ENCODE data around the gene SDR9C7. TPM values are rescaled to one million over a fixed set of nuclear protein-coding genes. Genes with fewer than 3 reads are reported as not detected.

The SDR9C7 gene
- polyA plus RNA-seq, 3 donors, result not detected

- no peak overlapping the region for H3K27ac Mint-ChIP-seq
- WGBS (ENCODE audit: insufficient coverage), result no CpG with 5 or more reads among the region's 2 CpGs
- no peak overlapping the region for H3K9ac ChIP-seq (ENCODE audit: insufficient read depth, low read length, poor library complexity, severe bottlenecking)
Observed at GRCh38 chr12:56935752-56936151, 1.5 kb upstream of the SDR9C7 start.

GRCh38 chr12:56935157-56935556 is 949 bp upstream of the SDR9C7 start:
- Mint-ChIP-seq H3K9me3 (peaks cover 0 to 7% (median 0%) of the 10 kb centered on the region in 7 donors), H3K27me3 (ENCODE audit: low read depth in 3 of 3) (peaks cover 2 to 6% (median 2%) of the 10 kb centered on the region in 3 donors), H3K36me3 (no peaks in the 10 kb centered on the region), H3K4me3 (no peak overlapping the region), H3K27ac (no peak overlapping the region), H3K4me1 (peaks cover 40% of the 10 kb centered on the region)
- Histone ChIP-seq H3K4me1 (ENCODE audit: control insufficient read depth in 1 of 2, insufficient read depth in 2 of 2, low read length in 2 of 2) (peaks cover 27 to 36% of the 10 kb centered on the region in 2 donors), H3K36me3 (replicated peaks in 1 of 2; ENCODE audit: control insufficient read depth in 1 of 2, insufficient read depth in 2 of 2, low read length in 2 of 2) (no peaks in the 10 kb centered on the region), H3K4me3 (replicated peaks in 1 of 3; ENCODE audit: low read depth in 2 of 3, low read length in 3 of 3) (no peak overlapping the region), H3K27ac (ENCODE audit: low read depth in 1 of 2, low read length in 2 of 2) (no peak overlapping the region), H2AFZ (ENCODE audit: insufficient read depth, low read depth, low read length, poor library complexity, severe bottlenecking) (no peak overlapping the region), H3K9me3 (replicated peaks in 1 of 2; ENCODE audit: control insufficient read depth in 1 of 2, insufficient read depth in 1 of 2, low read length in 2 of 2) (no peaks in the 10 kb centered on the region), H3K27me3 (ENCODE audit: control insufficient read depth in 2 of 2, insufficient read depth in 2 of 2, low read length in 2 of 2) (no peaks in the 10 kb centered on the region), H4K20me1 (ENCODE audit: insufficient read depth, low read length) (no peaks in the 10 kb centered on the region), H3K9ac (ENCODE audit: insufficient read depth, low read length, poor library complexity, severe bottlenecking) (no peak overlapping the region), H3K79me2 (ENCODE audit: insufficient read depth, low read length) (no peaks in the 10 kb centered on the region), H3K4me2 (replicated peaks; ENCODE audit: extremely low read depth, low read length, poor library complexity, severe bottlenecking) (no peak overlapping the region)
- WGBS (ENCODE audit: insufficient coverage), result 100% methylated on average over 1 of the region's 2 CpGs
- intact Hi-C loops (cut with micrococcal nuclease), result no loop called here
- no peak for TF ChIP-seq CTCF (IDR thresholded peaks at IDR 0.05)
- no peak for DNase-seq

More at GRCh38 chr12:56935752-56936151, 1.5 kb upstream of the SDR9C7 start:
- Histone ChIP-seq H4K20me1 (ENCODE audit: insufficient read depth, low read length) (no peaks in the 10 kb centered on the region), H3K79me2 (ENCODE audit: insufficient read depth, low read length) (no peaks in the 10 kb centered on the region), H3K36me3 (replicated peaks in 1 of 2; ENCODE audit: control insufficient read depth in 1 of 2, insufficient read depth in 2 of 2, low read length in 2 of 2) (no peaks in the 10 kb centered on the region), H3K4me3 (replicated peaks in 1 of 3; ENCODE audit: low read depth in 2 of 3, low read length in 3 of 3) (no peak overlapping the region), H3K27me3 (ENCODE audit: control insufficient read depth in 2 of 2, insufficient read depth in 2 of 2, low read length in 2 of 2) (no peaks in the 10 kb centered on the region), H3K27ac (ENCODE audit: low read depth in 1 of 2, low read length in 2 of 2) (no peak overlapping the region), H2AFZ (ENCODE audit: insufficient read depth, low read depth, low read length, poor library complexity, severe bottlenecking) (no peak overlapping the region), H3K4me2 (replicated peaks; ENCODE audit: extremely low read depth, low read length, poor library complexity, severe bottlenecking) (no peak overlapping the region), H3K4me1 (ENCODE audit: control insufficient read depth in 1 of 2, insufficient read depth in 2 of 2, low read length in 2 of 2) (peaks cover 27 to 36% of the 10 kb centered on the region in 2 donors), H3K9me3 (replicated peaks in 1 of 2; ENCODE audit: control insufficient read depth in 1 of 2, insufficient read depth in 1 of 2, low read length in 2 of 2) (no peaks in the 10 kb centered on the region)
- H3K4me1 Mint-ChIP-seq, result peaks cover 35% of the 10 kb centered on the region
- no peaks in the 10 kb centered on the region for H3K36me3 Mint-ChIP-seq
- H3K27me3 Mint-ChIP-seq (ENCODE audit: low read depth in 3 of 3), result peaks cover 2 to 6% (median 2%) of the 10 kb centered on the region in 3 donors
- TF ChIP-seq CTCF (IDR thresholded peaks at IDR 0.05), result no peak
- intact Hi-C loops (cut with micrococcal nuclease), result no loop called here
- DNase-seq, result no peak
- H3K4me3 Mint-ChIP-seq, result no peak overlapping the region
- H3K9me3 Mint-ChIP-seq, result peaks cover 0 to 7% (median 0%) of the 10 kb centered on the region in 7 donors
